ENCODE data around the gene IFT80. TPM values are rescaled to one million over a fixed set of nuclear protein-coding genes. Genes with fewer than 3 reads are reported as not detected.

The IFT80 gene
- total and polyA plus RNA-seq, 9 of the 15 experiments (the other 6 are each of a cell fraction or from before 2014, with no cell fraction given): 6.7 to 21.1 (median 16.4) TPM

DNA sequence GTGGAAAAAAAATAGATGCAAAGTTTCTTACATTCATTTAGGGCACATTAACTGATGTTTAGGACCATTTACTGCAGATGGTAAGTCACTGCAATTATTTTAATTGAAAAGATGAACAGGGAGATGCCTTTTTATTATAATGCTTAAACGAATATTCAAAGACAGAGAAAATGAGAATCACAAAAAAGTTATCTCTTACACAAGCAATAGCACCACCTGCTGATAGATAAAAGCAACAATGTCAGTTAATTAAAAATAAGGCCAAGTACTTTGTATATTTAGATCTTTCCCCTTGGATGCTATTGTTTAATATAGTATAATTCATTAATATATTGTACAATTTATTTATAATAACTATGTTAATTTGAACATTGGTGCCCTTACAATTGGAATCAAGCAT lies 55.9 kb downstream of the IFT80 start (continued):
- TF ChIP-seq REST (IDR thresholded peaks at IDR 0.05; ENCODE audit: borderline replicate concordance) (peak; percentile 72; the same call in 1 of the 2 replicates), REST (CRISPR knock-in tag; IDR thresholded peaks at IDR 0.05; ENCODE audit: low read depth) (no peak)

DNA sequence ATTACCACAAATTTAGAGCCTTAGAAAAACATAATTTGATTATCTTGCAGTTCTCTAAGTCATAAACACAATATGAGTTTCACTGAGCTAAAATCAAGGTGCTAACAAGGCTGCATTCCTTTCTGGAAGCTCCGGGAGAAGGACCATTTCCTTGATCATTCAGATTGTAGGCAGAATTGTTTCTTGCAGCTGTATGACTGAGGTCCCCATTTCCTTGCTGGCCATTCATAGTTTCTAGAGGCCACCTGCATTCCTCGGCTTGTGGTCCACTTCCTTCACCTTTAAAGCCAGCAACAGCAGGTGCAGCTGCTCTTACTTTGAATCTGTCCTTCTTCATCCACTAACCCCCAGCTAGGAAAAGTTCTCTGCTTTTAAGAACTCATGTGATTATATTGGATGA lies 58.7 kb downstream of the IFT80 start:
- POLR2A ChIA-PET: interaction anchor here (0.6 to 1.0 kb wide), 3 partner anchors 9 to 1481 kb away, joined by 3 read pairs; no protein-coding TSS in a partner anchor
- intact Hi-C loops (cut with micrococcal nuclease) (loop anchor here (5.0 kb wide), 3 partner anchors 72 to 453 kb away; no protein-coding TSS in a partner anchor), in situ Hi-C loops (cut with MboI) (no loop called here)
- no peak for TF ChIP-seq MEF2D (tag; conservative IDR thresholded peaks at IDR 0.05; ENCODE audit: low read depth)
- no peak for TF ChIP-seq ZNF133 (CRISPR knock-in tag; IDR thresholded peaks at IDR 0.05)
- no peak for TF ChIP-seq MCM5 (IDR thresholded peaks at IDR 0.05; ENCODE audit: low read depth)
- no peak for TF ChIP-seq ARNT (IDR thresholded peaks at IDR 0.05)
- no peak for TF ChIP-seq SRSF7 (optimal IDR thresholded peaks at IDR 0.05; ENCODE audit: low read depth, low read length)
- TF ChIP-seq RBM17 (IDR thresholded peaks at IDR 0.05; ENCODE audit: borderline replicate concordance, low read depth, low read length): no peak
- TF ChIP-seq, protein P1, sequence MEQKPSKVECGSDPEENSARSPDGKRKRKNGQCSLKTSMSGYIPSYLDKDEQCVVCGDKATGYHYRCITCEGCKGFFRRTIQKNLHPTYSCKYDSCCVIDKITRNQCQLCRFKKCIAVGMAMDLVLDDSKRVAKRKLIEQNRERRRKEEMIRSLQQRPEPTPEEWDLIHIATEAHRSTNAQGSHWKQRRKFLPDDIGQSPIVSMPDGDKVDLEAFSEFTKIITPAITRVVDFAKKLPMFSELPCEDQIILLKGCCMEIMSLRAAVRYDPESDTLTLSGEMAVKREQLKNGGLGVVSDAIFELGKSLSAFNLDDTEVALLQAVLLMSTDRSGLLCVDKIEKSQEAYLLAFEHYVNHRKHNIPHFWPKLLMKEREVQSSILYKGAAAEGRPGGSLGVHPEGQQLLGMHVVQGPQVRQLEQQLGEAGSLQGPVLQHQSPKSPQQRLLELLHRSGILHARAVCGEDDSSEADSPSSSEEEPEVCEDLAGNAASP (IDR thresholded peaks at IDR 0.05): no peak
- TF ChIP-seq KLF13 (tag; IDR thresholded peaks at IDR 0.05; ENCODE audit: borderline replicate concordance, low read depth): no peak
- TF ChIP-seq ZFP30 (CRISPR knock-in tag; IDR thresholded peaks at IDR 0.05; ENCODE audit: borderline replicate concordance): no peak

More for the DNA sequence above, 58.7 kb downstream of the IFT80 start:
- no peak for DNase-seq (ENCODE audit: extremely low read depth in 1 of 4, low spot score in 3 of 4)
- Histone ChIP-seq H3K79me2 (ENCODE audit: control insufficient read depth, insufficient read depth, low read length) (no peaks in the 10 kb centered on the region), H3K27me3 (ENCODE audit: control insufficient read depth in 2 of 2, insufficient read depth in 2 of 2, low read length in 2 of 2) (no peaks in the 10 kb centered on the region), H3K9me3 (replicated peaks; ENCODE audit: control insufficient read depth, insufficient read depth, low read depth, low read length) (no peaks in the 10 kb centered on the region), H3K36me3 (ENCODE audit: control insufficient read depth, insufficient read depth, low read length) (no peaks in the 10 kb centered on the region), H3K4me3 (no peak overlapping the region), H2AFZ (ENCODE audit: low read depth, low read length) (no peak overlapping the region), H3K9ac (ENCODE audit: insufficient read depth in 1 of 2, low read depth in 2 of 2, low read length in 2 of 2) (no peak overlapping the region), H3K27ac (ENCODE audit: extremely low read depth, low read depth, low read length) (no peak overlapping the region), H4K20me1 (replicated peaks; ENCODE audit: control insufficient read depth, insufficient read depth, low read length) (no peaks in the 10 kb centered on the region), H3K4me1 (replicated peaks in 1 of 2; ENCODE audit: control insufficient read depth in 2 of 2, insufficient read depth in 2 of 2, low read length in 2 of 2) (no peaks in the 10 kb centered on the region), H3K9me1 (ENCODE audit: control insufficient read depth, insufficient read depth, low read length) (no peaks in the 10 kb centered on the region), H3K4me2 (ENCODE audit: insufficient read depth, low read length) (no peak overlapping the region)
- WGBS (ENCODE audit: insufficient coverage, low coverage, missing lambda C conversion rate): 59% methylated on average over 2 of the region's 2 CpGs
- CTCF ChIA-PET (ENCODE audit: low intra/inter-chr PET ratio): no interaction called here
- BruUV-seq (replicated peaks): no TSS peak
- no peak for ATAC-seq
- no peak for FAIRE-seq

All from K562 (cell line).